GM18951 (cell line): Measurements from ENCODE around the gene SHPK.

Experiments used
- POLR2A ChIP-seq: IDR thresholded peaks from 4 replicates; pipeline ENCODE4 v1.6.1; 2011; ENCODE audit warnings: mild to moderate bottlenecking; ENCODE audit not compliant: insufficient read length, insufficient read depth; ENCODE audit errors: extremely low read depth
- in situ Hi-C: fragments of 300-500 bp; cut with MboI; formaldehyde crosslinking; loops from one replicate; pipeline ENCODE4 v1.12.0; 2022; ENCODE audit warnings: low sequenced_read_pairs, mixed read lengths, inconsistent platforms; ENCODE audit not compliant: unreplicated experiment

Gene SHPK

GRCh38 chr17:3669548-3669947 is 33.5 kb upstream of the SHPK start:
- no peak for TF ChIP-seq POLR2A
- in situ Hi-C loops: no loop called here

GRCh38 chr17:3669085-3669347 is 33.0 kb upstream of the SHPK start:
- no peak for TF ChIP-seq POLR2A
- in situ Hi-C loops: no loop called here

GRCh38 chr17:3668279-3669084 is 32.4 kb upstream of the SHPK start, which contains the start of the genes EMC6 and TAX1BP3:
EMC6 (plus strand) TSS chr17:3668812; CDS start chr17:3669147, 335 bp downstream.
TAX1BP3 (minus strand) TSS chr17:3668578; CDS start chr17:3668526, 52 bp downstream.
- in situ Hi-C loops: no loop called here
- TF ChIP-seq POLR2A: peak; percentile 98

GRCh38 chr17:3667366-3668278 is 31.6 kb upstream of the SHPK start:
- TF ChIP-seq POLR2A: no peak
- in situ Hi-C loops: no loop called here

- no peak for TF ChIP-seq POLR2A
- in situ Hi-C loops: no loop called here
These were observed 30.5 kb upstream of the SHPK start for GRCh38 chr17:3666516-3666915.

- in situ Hi-C loops: no loop called here
- no peak for TF ChIP-seq POLR2A
These were observed 29.8 kb upstream of the SHPK start for GRCh38 chr17:3665834-3666233.

GRCh38 chr17:3663102-3664011 is 27.3 kb upstream of the SHPK start:
- TF ChIP-seq POLR2A: no peak
- in situ Hi-C loops: no loop called here

GRCh38 chr17:3660311-3660891 is 24.4 kb upstream of the SHPK start:
- TF ChIP-seq POLR2A: no peak
- in situ Hi-C loops: no loop called here

- in situ Hi-C loops: no loop called here
- TF ChIP-seq POLR2A: no peak
These were observed 23.6 kb upstream of the SHPK start for GRCh38 chr17:3659541-3660111.

- no peak for TF ChIP-seq POLR2A
- in situ Hi-C loops: no loop called here
These were observed 22.9 kb upstream of the SHPK start for GRCh38 chr17:3658784-3659449.

GRCh38 chr17:3657874-3658783 is 22.1 kb upstream of the SHPK start:
- in situ Hi-C loops: no loop called here

More at GRCh38 chr17:3657874-3658783, 22.1 kb upstream of the SHPK start:
- TF ChIP-seq POLR2A: no peak
